Measurements from ENCODE around the gene IL20. TPM values are rescaled to one million over a fixed set of nuclear protein-coding genes. Genes with fewer than 3 reads are reported as not detected.

IL20 gene
- total RNA-seq, 6 experiments from 2014 or later = not detected

- no peak for ATAC-seq
- 21% methylated on average over 2 of the region's 4 CpGs for WGBS (ENCODE audit: insufficient coverage, low coverage, low lambda C conversion rate, missing lambda C conversion rate)
- TF ChIP-seq CTCF (IDR thresholded peaks at IDR 0.05) (no peak), POLR2A (IDR thresholded peaks at IDR 0.05) (no peak)
These were observed 26.3 kb upstream of the IL20 start for GRCh38 chr1:206839006-206839560.

DNA sequence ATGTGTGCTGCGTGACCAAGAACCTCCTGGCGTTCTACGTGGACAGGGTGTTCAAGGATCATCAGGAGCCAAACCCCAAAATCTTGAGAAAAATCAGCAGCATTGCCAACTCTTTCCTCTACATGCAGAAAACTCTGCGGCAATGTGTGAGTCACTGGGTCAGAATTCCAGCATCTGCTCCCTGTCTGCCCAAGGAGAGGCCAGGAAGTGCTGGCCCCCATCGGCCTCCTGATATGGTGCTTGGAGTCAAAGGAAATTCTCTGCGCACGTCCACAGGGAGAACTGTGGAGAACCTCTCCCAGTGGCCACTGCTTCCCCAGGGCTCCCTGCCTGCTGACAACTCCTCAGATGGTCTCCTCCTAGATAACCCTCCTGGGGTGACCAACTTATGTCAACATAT, 25.6 kb upstream of the IL20 start:
- Histone ChIP-seq H3K27ac (no peak overlapping the region), H3K36me3 (no peaks in the 10 kb centered on the region), H3K4me3 (no peak overlapping the region), H3K4me1 (no peaks in the 10 kb centered on the region), H3K9me3 (no peaks in the 10 kb centered on the region), H3K27me3 (no peaks in the 10 kb centered on the region)
- ATAC-seq = peak; percentile 36 to 59 (median 52)
- intact Hi-C loops (cut with DNase I) = no loop called here
- TF ChIP-seq POLR2A (IDR thresholded peaks at IDR 0.05) (no peak), CTCF (IDR thresholded peaks at IDR 0.05) (no peak)
- peak in 1 of 3 donors; percentile 23 for DNase-seq
- WGBS (ENCODE audit: insufficient coverage, low coverage, low lambda C conversion rate, missing lambda C conversion rate) = 100% methylated on average over 2 of the region's 7 CpGs

More at GRCh38 chr1:206839006-206839560, 26.3 kb upstream of the IL20 start:
- Histone ChIP-seq H3K4me3 (no peak overlapping the region), H3K27ac (no peak overlapping the region), H3K36me3 (no peaks in the 10 kb centered on the region), H3K27me3 (no peaks in the 10 kb centered on the region), H3K9me3 (no peaks in the 10 kb centered on the region), H3K4me1 (no peaks in the 10 kb centered on the region)
- intact Hi-C loops (cut with DNase I) = no loop called here
- DNase-seq = no peak

DNA sequence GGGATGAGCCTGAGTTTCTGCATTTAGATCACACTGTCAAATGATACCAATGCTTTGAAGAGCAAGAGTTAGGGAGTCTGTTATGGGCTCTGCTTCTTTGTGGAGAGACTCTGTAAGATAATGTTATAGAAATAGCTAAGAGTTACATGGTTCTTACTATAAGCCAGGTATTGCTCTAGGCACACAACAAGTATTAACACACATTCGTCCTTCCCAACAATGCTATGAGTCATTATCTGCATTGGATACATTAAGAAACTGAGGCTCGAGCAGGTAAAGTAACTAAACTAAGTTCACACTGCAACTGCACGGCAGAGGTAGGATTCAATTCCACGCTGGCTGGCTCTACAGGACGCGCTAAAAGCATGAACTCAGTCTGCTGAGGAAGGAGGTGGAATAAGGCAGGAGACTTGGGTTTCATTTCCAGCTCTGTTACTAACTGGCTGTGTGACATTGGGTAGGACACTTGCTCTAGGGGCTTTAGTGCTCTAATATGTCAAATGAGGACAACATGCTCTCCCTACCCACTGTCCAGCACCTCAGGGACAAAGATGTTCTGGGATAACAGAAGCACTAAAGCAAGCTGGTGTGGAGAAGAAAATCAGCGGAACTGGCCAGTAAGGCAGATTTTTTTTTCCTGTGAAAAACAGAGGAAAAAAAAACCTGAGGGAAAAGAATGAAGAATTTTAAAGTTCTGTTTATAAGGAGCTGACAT, 23.7 kb upstream of the IL20 start:
- Histone ChIP-seq H3K4me1 (no peaks in the 10 kb centered on the region), H3K4me3 (no peak overlapping the region), H3K27me3 (no peaks in the 10 kb centered on the region), H3K36me3 (no peaks in the 10 kb centered on the region), H3K27ac (no peak overlapping the region), H3K9me3 (no peaks in the 10 kb centered on the region)
- WGBS (ENCODE audit: insufficient coverage, low coverage, low lambda C conversion rate, missing lambda C conversion rate) = 82% methylated on average over 5 of the region's 7 CpGs
- no peak for ATAC-seq
- intact Hi-C loops (cut with DNase I) = no loop called here
- TF ChIP-seq POLR2A (IDR thresholded peaks at IDR 0.05) (no peak), CTCF (IDR thresholded peaks at IDR 0.05) (no peak)
- no peak for DNase-seq

DNA sequence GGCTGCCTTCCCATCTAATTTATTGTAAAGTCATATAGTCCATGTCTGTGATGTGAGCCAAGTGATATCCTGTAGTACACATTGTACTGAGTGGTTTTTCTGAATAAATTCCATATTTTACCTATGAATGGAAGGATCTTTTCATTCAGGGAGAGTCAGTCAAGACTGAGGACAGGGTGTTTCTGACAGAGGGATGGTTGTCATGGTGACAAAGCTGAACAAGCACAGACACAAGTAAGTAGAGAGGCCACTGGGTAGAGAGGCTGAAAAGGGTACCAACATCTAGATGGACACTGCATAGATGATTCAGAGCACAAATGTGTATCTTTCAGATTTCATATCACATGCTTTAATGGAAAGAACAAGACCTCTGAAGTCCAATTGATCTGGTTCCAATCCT, 22.6 kb upstream of the IL20 start:
- ATAC-seq (no peak), DNase-seq (no peak)
- H3K9me3 ChIP-seq = no peaks in the 10 kb centered on the region
- no peaks in the 10 kb centered on the region for H3K36me3 ChIP-seq
- no peaks in the 10 kb centered on the region for H3K27me3 ChIP-seq
- intact Hi-C loops (cut with DNase I) = no loop called here
- H3K4me3 ChIP-seq = no peak overlapping the region
- TF ChIP-seq CTCF (IDR thresholded peaks at IDR 0.05) (no peak), POLR2A (IDR thresholded peaks at IDR 0.05) (no peak)
- no peak overlapping the region for H3K27ac ChIP-seq
- no peaks in the 10 kb centered on the region for H3K4me1 ChIP-seq
